GM12878 (cell line): ENCODE data around the gene TMTC1. TPM values are rescaled to one million over a fixed set of nuclear protein-coding genes. Genes with fewer than 3 reads are reported as not detected.

ENCODE experiments used
- ATAC-seq: fragments of 200-7000 bp; cut with Tn5 transposase; 3 replicates; pipeline ENCODE4 v1.9.1; 2020; ENCODE audit warnings: mild to moderate bottlenecking, moderate library complexity
- BruUV-seq: library from RNA; stranded (reverse); fragments of 400-500 nt; replicated peaks from 2 replicates; lab custom pipeline; 2021; lab: Mats Ljungman, UMichigan
- CTCF ChIA-PET: fragments of 300-600 bp; sonication (Branson Sonifier 250); formaldehyde crosslinking; extraction: SDS; loops from one replicate; lab custom pipeline; 2021; ENCODE audit warnings: inconsistent platforms; lab: Yijun Ruan, JAX
- POLR2A ChIA-PET: fragments of 350-600 bp; formaldehyde crosslinking; extraction: SDS; loops from one replicate; lab custom pipeline; 2021; ENCODE audit warnings: inconsistent platforms; lab: Charles Lee
- RAD21 ChIA-PET: fragments of 300-600 bp; sonication (Branson Sonifier 250); formaldehyde crosslinking; loops from one replicate; lab custom pipeline; 2023; ENCODE audit warnings: antibody characterized with exemption; ENCODE audit not compliant: unreplicated experiment; lab: Charles Lee
- SMC1A ChIA-PET: fragments of 300-600 bp; sonication (Branson Sonifier 250); formaldehyde crosslinking; loops from one replicate; lab custom pipeline; 2023; ENCODE audit not compliant: unreplicated experiment, uncharacterized antibody; lab: Charles Lee
- DNase-seq: peaks from one replicate; pipeline ENCODE4 v3.0.0-alpha.2; 2011; ENCODE audit warnings: low read depth, low spot score
- FAIRE-seq: peaks from 3 replicates; lab custom pipeline; 2011; peaks lifted over from hg19 to GRCh38; lab: Jason Lieb, UNC
- H2AFZ ChIP-seq: 2 replicates; pipeline ENCODE4 v1.6.0; 2011; ENCODE audit warnings: low read depth, low read length, control low read depth; ENCODE audit not compliant: control insufficient read depth
- H3K27ac ChIP-seq: 2 replicates; pipeline ENCODE4 v1.5.1; 2011; ENCODE audit warnings: control low read depth; ENCODE audit not compliant: control insufficient read depth, insufficient read depth
- H3K27me3 ChIP-seq, 2 experiments: replicated peaks in 1 of 2; 2 replicates each; pipeline versions ENCODE4 v1.6.0 to v1.6.1; 2011; ENCODE audit warnings: low read length in 1 of 2; ENCODE audit not compliant: control insufficient read depth in 2 of 2, insufficient read depth in 2 of 2
- H3K36me3 ChIP-seq, 2 experiments: 2 replicates each; pipeline ENCODE4 v1.5.1; 2011; ENCODE audit warnings: low read length in 1 of 2; ENCODE audit not compliant: control insufficient read depth in 2 of 2, insufficient read depth in 2 of 2
- H3K4me1 ChIP-seq: 2 replicates; pipeline ENCODE4 v1.6.1; 2011; ENCODE audit warnings: mild to moderate bottlenecking, low read length, moderate library complexity, mixed read lengths; ENCODE audit not compliant: control insufficient read depth, insufficient read depth
- H3K4me2 ChIP-seq: 2 replicates; pipeline ENCODE4 v1.6.0; 2011; ENCODE audit warnings: control low read depth; ENCODE audit not compliant: control insufficient read depth, insufficient read depth
- H3K4me3 ChIP-seq: fragments of 200-600 bp; sonication (generic); 2 replicates; pipeline ENCODE4 v1.5.1; 2016
- H3K79me2 ChIP-seq: 2 replicates; pipeline ENCODE4 v1.6.0; 2011; ENCODE audit warnings: low read length; ENCODE audit not compliant: control insufficient read depth, insufficient read depth
- H3K9ac ChIP-seq: 2 replicates; pipeline ENCODE4 v1.8.0; 2011; ENCODE audit warnings: low read length, control low read depth, mixed read lengths; ENCODE audit not compliant: control insufficient read depth, insufficient read depth
- H3K9me3 ChIP-seq: replicated peaks from 3 replicates; pipeline ENCODE4 v1.5.1; 2011; ENCODE audit warnings: mild to moderate bottlenecking, low read length; ENCODE audit not compliant: control insufficient read depth, insufficient read depth
- H4K20me1 ChIP-seq: 2 replicates; pipeline ENCODE4 v1.6.0; 2011; ENCODE audit not compliant: control insufficient read depth, insufficient read depth
- BCL3 ChIP-seq: IDR thresholded peaks from 2 replicates; pipeline ENCODE4 v1.6.1; 2011; ENCODE audit warnings: borderline replicate concordance, low read depth, mild to moderate bottlenecking, moderate library complexity, low read length; ENCODE audit not compliant: insufficient read depth, poor library complexity, severe bottlenecking
- ELK1 ChIP-seq: IDR thresholded peaks from 2 replicates; pipeline ENCODE4 v1.6.1; 2012; ENCODE audit warnings: low read depth, low read length, improper control_type of control experiment
- ETV6 ChIP-seq, 2 experiments: fragments of 450-650 bp in 1 of 2; IDR thresholded peaks in 1 of 2; conservative IDR thresholded peaks in 1 of 2; 2 replicates each; pipeline ENCODE4 v1.6.1; 2014; ENCODE audit warnings: antibody characterized with exemption in 1 of 2, borderline replicate concordance in 1 of 2, low read depth in 1 of 2, mild to moderate bottlenecking in 1 of 2, moderate library complexity in 1 of 2
- IRF4 ChIP-seq: IDR thresholded peaks from 2 replicates; pipeline ENCODE4 v1.6.1; 2011; ENCODE audit warnings: low read depth, low read length
- SP1 ChIP-seq: IDR thresholded peaks from one replicate; pipeline ENCODE4 v1.6.1; 2011; ENCODE audit warnings: low read depth, low read length
- STAT3 ChIP-seq: IDR thresholded peaks from 2 replicates; pipeline ENCODE4 v1.6.1; 2011; ENCODE audit warnings: low read depth, low read length, improper control_type of control experiment
- TAF1 ChIP-seq: IDR thresholded peaks from 2 replicates; pipeline ENCODE4 v1.6.1; 2011; ENCODE audit warnings: mild to moderate bottlenecking, low read depth, low read length, borderline replicate concordance
- ZNF622 ChIP-seq: fragments of 450-650 bp; IDR thresholded peaks from 2 replicates; pipeline ENCODE4 v1.6.1; 2017; ENCODE audit warnings: mild to moderate bottlenecking, inconsistent platforms
- in situ Hi-C: fragments of 300-500 bp; cut with MboI; formaldehyde crosslinking; loops from 9 replicates; pipeline ENCODE4 v1.14.3; 2018; ENCODE audit warnings: mixed read lengths
- intact Hi-C: fragments of 100-400 bp; cut with micrococcal nuclease; formaldehyde crosslinking; loops from one replicate; pipeline ENCODE4 v1.14.2; 2022; ENCODE audit not compliant: unreplicated experiment
- polyA plus RNA-seq, 11 experiments: library from polyadenylated mRNA; depleted of rRNA in 4 of 11; unstranded in 6 of 11; stranded (reverse) in 5 of 11; fragments of >200 nt; fragmentation: Nextera tagmentation in 4 of 11; fragmentation: Illumina TruSeq in 1 of 11; extraction: Ambion mirVana in 4 of 11; extraction: Trizol in 1 of 11; gene quantifications; 1 replicate in 1 of 11; 2 replicates in 10 of 11; pipeline versions ENCODE4 v1.2.1 to v1.2.3, GENCODE V29; 2011 to 2016; ENCODE audit warnings: inconsistent platforms in 2 of 11, missing spikeins in 2 of 11, low read depth in 1 of 11
- total RNA-seq, 4 experiments: library from RNA; depleted of rRNA in 3 of 4; stranded (reverse); fragments of >200 nt in 3 of 4; fragmentation: Illumina TruSeq in 1 of 4; extraction: Trizol in 1 of 4; gene quantifications; 2 replicates each; pipeline versions ENCODE4 v1.2.1 to v1.2.3, GENCODE V29; 2013 to 2021

TMTC1 gene
- total and polyA plus RNA-seq, 10 of the 15 experiments (the other 5 are each of a cell fraction or from before 2014, with no cell fraction given) = 0.10 to 20.9 (median 0.57) TPM

- POLR2A ChIA-PET = no interaction called here
- H3K79me2 ChIP-seq = no peaks in the 10 kb centered on the region
Observed at GRCh38 chr12:29709054-29709453, 74.7 kb downstream of the TMTC1 start.

More at GRCh38 chr12:29709054-29709453, 74.7 kb downstream of the TMTC1 start:
- Histone ChIP-seq H3K4me1 (no peaks in the 10 kb centered on the region), H3K4me3 (no peak overlapping the region), H3K36me3 (no peaks in the 10 kb centered on the region), H3K9ac (no peak overlapping the region), H3K27me3 (no peaks in the 10 kb centered on the region), H3K9me3 (no peaks in the 10 kb centered on the region), H4K20me1 (no peaks in the 10 kb centered on the region), H3K27ac (no peak overlapping the region), H2AFZ (no peak overlapping the region), H3K4me2 (no peak overlapping the region)
- ATAC-seq = no peak
- ChIA-PET RAD21 (interaction anchor here (1.0 kb wide), 1 partner anchor 11 kb away, joined by 4 read pairs; no protein-coding TSS in a partner anchor), CTCF (interaction anchor here (2.0 kb wide), 1 partner anchor 14 kb away, joined by 4 read pairs; no protein-coding TSS in a partner anchor), SMC1A (interaction anchor here (0.6 to 1.6 kb wide), 4 partner anchors 8 to 34 kb away, joined by 3 to 5 read pairs (median 4); no protein-coding TSS in a partner anchor)
- DNase-seq = no peak
- BruUV-seq = no TSS peak
- FAIRE-seq = no peak
- in situ Hi-C loops = no loop called here
- intact Hi-C loops = no loop called here
- no peak for TF ChIP-seq ETV6 (conservative IDR thresholded peaks at IDR 0.05 in 1 of 2, IDR thresholded peaks at IDR 0.05 in 1 of 2; ENCODE audit: borderline replicate concordance in 1 of 2, low read depth in 1 of 2)
- TF ChIP-seq ZNF622 = no peak
- no peak for TF ChIP-seq BCL3
- no peak for TF ChIP-seq STAT3
- no peak for TF ChIP-seq IRF4
- TF ChIP-seq SP1 = no peak
- no peak for TF ChIP-seq ELK1
- TF ChIP-seq TAF1 = no peak
